Nephron (organoid): ENCODE results near the gene CDH13.

Source experiments
- H3K27ac Mint-ChIP-seq, 3 experiments: 2 replicates each; pipeline ENCODE4 v1.8.0; 2020; ENCODE audit warnings: mixed read lengths in 3 of 3, mild to moderate bottlenecking in 2 of 3, moderate library complexity in 1 of 3
- H3K27me3 Mint-ChIP-seq: 2 replicates; pipeline ENCODE4 v1.8.0; 2021; ENCODE audit warnings: low read depth, mild to moderate bottlenecking, moderate library complexity, mixed read lengths
- H3K36me3 Mint-ChIP-seq: 2 replicates; pipeline ENCODE4 v1.8.0; 2020; ENCODE audit warnings: low read depth, mixed read lengths
- H3K4me1 Mint-ChIP-seq: 2 replicates; pipeline ENCODE4 v1.8.0; 2020; ENCODE audit warnings: mixed read lengths
- H3K4me3 Mint-ChIP-seq, 3 experiments: 2 replicates each; pipeline ENCODE4 v1.8.0; 2020; ENCODE audit warnings: mild to moderate bottlenecking in 3 of 3, mixed read lengths in 3 of 3, moderate library complexity in 2 of 3
- H3K9me3 Mint-ChIP-seq: 2 replicates; pipeline ENCODE4 v1.8.0; 2020; ENCODE audit warnings: mixed read lengths
- CTCF ChIP-seq, 3 experiments: fragments of 200-600 bp; sonication (generic); IDR thresholded peaks; one replicate each; pipeline ENCODE4 v1.5.0; 2021; ENCODE audit warnings: antibody characterized with exemption in 3 of 3; ENCODE audit not compliant: unreplicated experiment in 3 of 3

Gene CDH13

GRCh38 chr16:82936941-82937551 lies 310.3 kb downstream of the CDH13 start:
- no peak for TF ChIP-seq CTCF (IDR thresholded peaks at IDR 0.05; ENCODE audit: unreplicated experiment in 3 of 3)
- Mint-ChIP-seq H3K27me3 (no peaks in the 10 kb centered on the region), H3K9me3 (peaks cover 26% of the 10 kb centered on the region), H3K27ac (no peak overlapping the region), H3K4me1 (peaks cover 24% of the 10 kb centered on the region), H3K4me3 (no peak overlapping the region), H3K36me3 (peaks cover 11% of the 10 kb centered on the region)

GRCh38 chr16:82937926-82938520 lies 311.3 kb downstream of the CDH13 start:
- Mint-ChIP-seq H3K4me1 (peaks cover 24% of the 10 kb centered on the region), H3K36me3 (peaks cover 9% of the 10 kb centered on the region), H3K4me3 (no peak overlapping the region), H3K27ac (no peak overlapping the region), H3K9me3 (peaks cover 20% of the 10 kb centered on the region), H3K27me3 (no peaks in the 10 kb centered on the region)
- no peak for TF ChIP-seq CTCF (IDR thresholded peaks at IDR 0.05; ENCODE audit: unreplicated experiment in 3 of 3)

GRCh38 chr16:82943371-82943770 lies 316.6 kb downstream of the CDH13 start:
- no peak for TF ChIP-seq CTCF (IDR thresholded peaks at IDR 0.05; ENCODE audit: unreplicated experiment in 3 of 3)
- H3K4me1 Mint-ChIP-seq = peaks cover 8% of the 10 kb centered on the region

GRCh38 chr16:82945420-82946101 lies 318.8 kb downstream of the CDH13 start:
- H3K27me3 Mint-ChIP-seq = no peaks in the 10 kb centered on the region
- peaks cover 8% of the 10 kb centered on the region for H3K4me1 Mint-ChIP-seq
- peaks cover 4% of the 10 kb centered on the region for H3K9me3 Mint-ChIP-seq
- no peak overlapping the region for H3K27ac Mint-ChIP-seq
- H3K36me3 Mint-ChIP-seq = no peaks in the 10 kb centered on the region
- no peak overlapping the region for H3K4me3 Mint-ChIP-seq
- no peak for TF ChIP-seq CTCF (IDR thresholded peaks at IDR 0.05; ENCODE audit: unreplicated experiment in 3 of 3)

More at GRCh38 chr16:82943371-82943770, 316.6 kb downstream of the CDH13 start:
- H3K36me3 Mint-ChIP-seq = no peaks in the 10 kb centered on the region
- no peaks in the 10 kb centered on the region for H3K9me3 Mint-ChIP-seq
- H3K27me3 Mint-ChIP-seq = no peaks in the 10 kb centered on the region
- H3K27ac Mint-ChIP-seq = no peak overlapping the region
- no peak overlapping the region for H3K4me3 Mint-ChIP-seq

GRCh38 chr16:82947698-82948097 lies 320.9 kb downstream of the CDH13 start:
- no peak for TF ChIP-seq CTCF (IDR thresholded peaks at IDR 0.05; ENCODE audit: unreplicated experiment in 3 of 3)
- no peaks in the 10 kb centered on the region for H3K36me3 Mint-ChIP-seq
- no peaks in the 10 kb centered on the region for H3K27me3 Mint-ChIP-seq
- H3K27ac Mint-ChIP-seq = no peak overlapping the region
- peaks cover 4% of the 10 kb centered on the region for H3K9me3 Mint-ChIP-seq
- peaks cover 9% of the 10 kb centered on the region for H3K4me1 Mint-ChIP-seq
- no peak overlapping the region for H3K4me3 Mint-ChIP-seq
